ENCODE data around the gene PRKCQ.
"Not testable (repeated sequence)": the region's sequence is repeated elsewhere in the genome, so short reads cannot be mapped to it uniquely, and the experiment has no call there.

The PRKCQ gene

GRCh38 chr10:6439875-6440274, 140.2 kb downstream of the PRKCQ start:
- DNase-seq, result not testable (repeated sequence)

GRCh38 chr10:6431861-6432260, 148.2 kb downstream of the PRKCQ start:
- DNase-seq, result no peak

- no peak for DNase-seq
Observed at GRCh38 chr10:6431186-6431585, 148.9 kb downstream of the PRKCQ start.

- no peak for DNase-seq
Observed at GRCh38 chr10:6430423-6430980, 149.6 kb downstream of the PRKCQ start.

- DNase-seq, result no peak
Observed at GRCh38 chr10:6427357-6427959, 152.6 kb downstream of the PRKCQ start.

GRCh38 chr10:6426317-6426716, 153.8 kb downstream of the PRKCQ start:
- DNase-seq, result no peak

- no peak for DNase-seq
Observed at GRCh38 chr10:6423413-6424170, 156.5 kb downstream of the PRKCQ start.

- DNase-seq, result peak; percentile 35 to 53
Observed at GRCh38 chr10:6423004-6423403, 157.1 kb downstream of the PRKCQ start.

- DNase-seq, result no peak
Observed at GRCh38 chr10:6418613-6419216, 161.4 kb downstream of the PRKCQ start.

- DNase-seq, result no peak
Observed at GRCh38 chr10:6418167-6418566, 161.9 kb downstream of the PRKCQ start.

- peak in 1 of 2 donors; percentile 30 for DNase-seq
Observed at GRCh38 chr10:6416892-6417512, 163.1 kb downstream of the PRKCQ start.

- DNase-seq, result no peak
Observed at GRCh38 chr10:6411436-6411835, 168.6 kb downstream of the PRKCQ start.

- DNase-seq, result no peak
Observed at GRCh38 chr10:6410830-6411229, 169.2 kb downstream of the PRKCQ start.

GRCh38 chr10:6409971-6410643, 170.0 kb downstream of the PRKCQ start:
- peak; percentile 28 to 41 for DNase-seq

- DNase-seq, result no peak
Observed at GRCh38 chr10:6408799-6409198, 171.3 kb downstream of the PRKCQ start.

- no peak for DNase-seq
Observed at GRCh38 chr10:6407034-6407721, 172.9 kb downstream of the PRKCQ start.

GRCh38 chr10:6406220-6407033, 173.6 kb downstream of the PRKCQ start:
- DNase-seq, result peak; percentile 19 to 49

- no peak for DNase-seq
Observed at GRCh38 chr10:6405713-6406112, 174.4 kb downstream of the PRKCQ start.

- DNase-seq, result no peak
Observed at GRCh38 chr10:6404127-6405072, 175.7 kb downstream of the PRKCQ start.

- DNase-seq, result no peak
Observed at GRCh38 chr10:6402960-6403359, 177.1 kb downstream of the PRKCQ start.

All from activated CD4-positive, alpha-beta T cell treated with anti-CD3 and anti-CD28 coated beads for 4 hours (primary cell).